B cell (primary cell): Measurements from ENCODE around the gene ITGB1BP1. TPM values are rescaled to one million over a fixed set of nuclear protein-coding genes. Genes with fewer than 3 reads are reported as not detected.

Experiments used
- ATAC-seq: fragments of 200-7000 bp; cut with Tn5 transposase; one replicate; pipeline ENCODE4 v1.10.0; 2021; ENCODE audit warnings: low read depth, mild to moderate bottlenecking, moderate number of reproducible peaks, moderate library complexity
- CTCF ChIA-PET: fragments of 350-600 bp; sonication (Branson Sonifier 250); formaldehyde crosslinking; loops from one replicate; lab custom pipeline; 2021; ENCODE audit warnings: antibody characterized with exemption, inconsistent platforms; lab: Charles Lee
- POLR2A ChIA-PET: fragments of 350-600 bp; sonication (Branson Sonifier 250); formaldehyde crosslinking; loops from one replicate; lab custom pipeline; 2021; ENCODE audit warnings: antibody characterized with exemption; lab: Charles Lee
- DNase-seq: peaks from one replicate; pipeline ENCODE4 v3.0.0; 2013
- H2AFZ ChIP-seq: 2 replicates; pipeline ENCODE4 v1.6.1; 2012; ENCODE audit warnings: mild to moderate bottlenecking, low read depth, low read length; ENCODE audit not compliant: insufficient read depth, poor library complexity, severe bottlenecking
- H3K27ac ChIP-seq, 2 donors: 1 replicate in 1 of 2; 2 replicates in 1 of 2; pipeline ENCODE4 v1.5.1; 2012 to 2013; ENCODE audit warnings: low read length in 2 of 2, mild to moderate bottlenecking in 2 of 2, moderate library complexity in 1 of 2
- H3K27me3 ChIP-seq, 4 experiments: fragments of 200-600 bp in 1 of 4; sonication (generic) in 1 of 4; replicated peaks in 1 of 4; 1 replicate in 2 of 4; 2 replicates in 2 of 4; pipeline versions ENCODE4 v1.6.1 to v1.7.0; 2013 to 2016; ENCODE audit warnings: low read length in 3 of 4, mild to moderate bottlenecking in 2 of 4, mixed read lengths in 1 of 4, moderate library complexity in 1 of 4; ENCODE audit not compliant: insufficient read depth in 4 of 4, control insufficient read depth in 3 of 4; ENCODE audit errors: control extremely low read depth in 1 of 4
- H3K36me3 ChIP-seq, 2 experiments: replicated peaks in 1 of 2; 1 replicate in 1 of 2; 2 replicates in 1 of 2; pipeline versions ENCODE4 v1.6.1 to v1.7.1; 2013; ENCODE audit warnings: low read length in 1 of 2; ENCODE audit not compliant: insufficient read depth in 2 of 2, control insufficient read depth in 1 of 2; ENCODE audit errors: control extremely low read depth in 1 of 2, extremely low read depth in 1 of 2
- H3K4me1 ChIP-seq, 2 donors: fragments of 200-600 bp in 1 of 2; sonication (generic) in 1 of 2; 1 replicate in 1 of 2; 2 replicates in 1 of 2; pipeline versions ENCODE4 v1.5.1 to v1.6.1; 2013 to 2017; ENCODE audit warnings: low read length in 2 of 2; ENCODE audit not compliant: control insufficient read depth in 2 of 2, insufficient read depth in 2 of 2
- H3K4me2 ChIP-seq: replicated peaks from 2 replicates; pipeline ENCODE3; 2012; ENCODE audit warnings: mild to moderate bottlenecking, low read depth, low read length; ENCODE audit not compliant: poor library complexity, severe bottlenecking
- H3K4me3 ChIP-seq, 5 experiments: fragments of 200-600 bp in 1 of 5; sonication (generic) in 1 of 5; 1 replicate in 3 of 5; 2 replicates in 2 of 5; pipeline versions ENCODE4 v1.5.1 to v1.7.0; 2011 to 2016; ENCODE audit warnings: low read length in 4 of 5, mild to moderate bottlenecking in 4 of 5, low read depth in 2 of 5, control low read depth in 1 of 5, moderate library complexity in 1 of 5; ENCODE audit not compliant: insufficient read depth in 1 of 5; ENCODE audit errors: control extremely low read depth in 1 of 5, extremely low read depth in 1 of 5
- H3K79me2 ChIP-seq: fragments of 200-600 bp; sonication (generic); one replicate; pipeline ENCODE4 v1.6.0; 2016; ENCODE audit warnings: low read length; ENCODE audit not compliant: control insufficient read depth, insufficient read depth
- H3K9ac ChIP-seq: fragments of 200-600 bp; sonication (generic); 2 replicates; pipeline ENCODE4 v1.6.1; 2017; ENCODE audit warnings: mild to moderate bottlenecking, low read length, moderate library complexity
- H3K9me3 ChIP-seq, 3 donors: one replicate each; pipeline versions ENCODE4 v1.6.1 to v1.7.1; 2013; ENCODE audit warnings: low read length in 2 of 3; ENCODE audit not compliant: control insufficient read depth in 2 of 3, insufficient read depth in 1 of 3; ENCODE audit errors: control extremely low read depth in 1 of 3
- H4K20me1 ChIP-seq: 2 replicates; pipeline ENCODE4 v1.6.0; 2012; ENCODE audit warnings: mild to moderate bottlenecking, low read length; ENCODE audit not compliant: insufficient read depth, control insufficient read depth, poor library complexity, severe bottlenecking
- H3K27ac Mint-ChIP-seq: one replicate; pipeline ENCODE4 v1.8.0; 2021; ENCODE audit warnings: mixed read lengths
- H3K27me3 Mint-ChIP-seq: one replicate; pipeline ENCODE4 v1.8.0; 2021; ENCODE audit warnings: mixed read lengths
- H3K4me1 Mint-ChIP-seq: one replicate; pipeline ENCODE4 v1.8.0; 2021; ENCODE audit warnings: mixed read lengths
- H3K4me3 Mint-ChIP-seq: one replicate; pipeline ENCODE4 v1.8.0; 2021; ENCODE audit warnings: mixed read lengths
- H3K9me3 Mint-ChIP-seq: one replicate; pipeline ENCODE4 v1.8.0; 2022; ENCODE audit warnings: mixed read lengths; ENCODE audit not compliant: insufficient read depth
- CTCF ChIP-seq: fragments of 200-600 bp; IDR thresholded peaks from one replicate; pipeline ENCODE4 v1.8.0; 2022; ENCODE audit warnings: antibody characterized with exemption, mild to moderate bottlenecking
- EZH2 ChIP-seq: IDR thresholded peaks from 2 replicates; pipeline ENCODE4 v1.6.1; 2012; ENCODE audit warnings: borderline replicate concordance, low read depth, mild to moderate bottlenecking, moderate library complexity, low read length; ENCODE audit not compliant: insufficient read depth, poor library complexity, severe bottlenecking
- WGBS: methylation state at CpG from one replicate; pipeline ENCODE4 v1.1.5; 2013; ENCODE audit warnings: missing lambda C conversion rate; ENCODE audit not compliant: insufficient coverage; 5-methylcytosine and 5-hydroxymethylcytosine counted together
- intact Hi-C: fragments of 100-400 bp; cut with micrococcal nuclease; formaldehyde crosslinking; loops from one replicate; pipeline ENCODE4 v1.10.0; 2022
- polyA plus RNA-seq: library from polyadenylated mRNA; depleted of rRNA; stranded (reverse); fragments of >200 nt; gene quantifications from 2 replicates; pipeline ENCODE4 v1.2.3, GENCODE V29; 2012
- total RNA-seq, 2 donors: library from RNA; stranded (reverse); fragments of 120-200 nt in 1 of 2; gene quantifications; 1 replicate in 1 of 2; 2 replicates in 1 of 2; pipeline versions ENCODE4 v1.2.3 to v1.2.4, GENCODE V29; 2013 to 2022

The ITGB1BP1 gene
- total and polyA plus RNA-seq, 2 donors (not counting 1 experiment from before 2014, with no cell fraction given): 25.7 to 47.1 TPM

- DNase-seq: no peak
- no peaks in the 10 kb centered on the region for H3K27me3 Mint-ChIP-seq
- Histone ChIP-seq H3K9ac (no peak overlapping the region), H3K27me3 (no peaks in the 10 kb centered on the region), H3K4me3 (no peak overlapping the region), H4K20me1 (peaks cover 40% of the 10 kb centered on the region), H3K27ac (no peak overlapping the region), H3K79me2 (peaks cover 84% of the 10 kb centered on the region), H3K4me1 (peaks cover 15 to 21% of the 10 kb centered on the region in 2 donors), H3K4me2 (no peak overlapping the region), H3K9me3 (no peaks in the 10 kb centered on the region), H2AFZ (no peak overlapping the region), H3K36me3 (peaks cover 3 to 9% of the 10 kb centered on the region in 2 experiments)
- POLR2A ChIA-PET: interaction anchor here (0.6 kb wide), 1 partner anchor 1729 kb away, joined by 10 read pairs; no protein-coding TSS in a partner anchor
- no peak for ATAC-seq
- H3K4me3 Mint-ChIP-seq: no peak overlapping the region
- peaks cover 32% of the 10 kb centered on the region for H3K4me1 Mint-ChIP-seq
- intact Hi-C loops: no loop called here
- CTCF ChIA-PET: no interaction called here
- no peak overlapping the region for H3K27ac Mint-ChIP-seq
- TF ChIP-seq EZH2 (no peak), CTCF (no peak)
- 100% methylated on average over 1 of the region's 3 CpGs for WGBS
- H3K9me3 Mint-ChIP-seq: no peaks in the 10 kb centered on the region
These were observed 3.8 kb downstream of the ITGB1BP1 start for GRCh38 chr2:9419541-9419940.

DNA sequence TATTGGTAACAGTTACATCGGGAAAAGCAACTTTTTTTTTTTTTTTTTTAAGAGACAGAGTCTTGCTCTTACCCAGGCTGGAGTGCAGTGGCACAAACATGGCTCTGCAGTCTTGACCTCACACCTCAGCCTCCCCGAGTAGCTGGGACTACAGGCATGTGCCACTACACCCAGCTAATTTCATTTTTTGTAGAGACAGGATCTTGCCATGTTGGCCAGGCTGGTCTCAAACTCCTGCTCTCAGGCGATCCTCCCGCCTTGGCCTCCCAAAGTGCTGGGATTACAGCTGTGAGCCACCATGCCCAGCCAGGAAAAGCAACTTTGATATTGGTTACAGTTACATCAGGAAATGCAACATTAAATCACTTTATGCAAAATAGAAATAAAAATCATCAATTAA, 4.6 kb downstream of the ITGB1BP1 start:
- H3K9ac ChIP-seq: no peak overlapping the region
- no peaks in the 10 kb centered on the region for H3K27me3 Mint-ChIP-seq
- ChIA-PET POLR2A (no interaction called here), CTCF (interaction anchor here (0.7 kb wide), 1 partner anchor 121 kb away, joined by 3 read pairs; no protein-coding TSS in a partner anchor)
- no peak overlapping the region for H2AFZ ChIP-seq
- peaks cover 32% of the 10 kb centered on the region for H3K4me1 Mint-ChIP-seq
- peaks cover 87% of the 10 kb centered on the region for H3K79me2 ChIP-seq
- no peaks in the 10 kb centered on the region for H3K27me3 ChIP-seq
- no peak for TF ChIP-seq EZH2
- no peak for TF ChIP-seq CTCF
- 100% methylated on average over 3 of the region's 4 CpGs for WGBS
- H3K27ac Mint-ChIP-seq: no peak overlapping the region
- no peak overlapping the region for H3K4me3 Mint-ChIP-seq
- H3K36me3 ChIP-seq: peaks cover 3 to 16% of the 10 kb centered on the region in 2 experiments
- ATAC-seq: no peak
- no peaks in the 10 kb centered on the region for H3K9me3 ChIP-seq
- intact Hi-C loops: no loop called here
- H3K4me3 ChIP-seq: no peak overlapping the region
- no peak for DNase-seq
- peaks cover 40% of the 10 kb centered on the region for H4K20me1 ChIP-seq
- H3K4me1 ChIP-seq: peaks cover 11 to 13% of the 10 kb centered on the region in 2 donors
- H3K4me2 ChIP-seq: no peak overlapping the region
- no peaks in the 10 kb centered on the region for H3K9me3 Mint-ChIP-seq
- H3K27ac ChIP-seq: no peak overlapping the region
